ENCODE data around the gene RPL11.
"Not testable (repeated sequence)": the region's sequence is repeated elsewhere in the genome, so short reads cannot be mapped to it uniquely, and the experiment has no call there.

Gene RPL11

DNA sequence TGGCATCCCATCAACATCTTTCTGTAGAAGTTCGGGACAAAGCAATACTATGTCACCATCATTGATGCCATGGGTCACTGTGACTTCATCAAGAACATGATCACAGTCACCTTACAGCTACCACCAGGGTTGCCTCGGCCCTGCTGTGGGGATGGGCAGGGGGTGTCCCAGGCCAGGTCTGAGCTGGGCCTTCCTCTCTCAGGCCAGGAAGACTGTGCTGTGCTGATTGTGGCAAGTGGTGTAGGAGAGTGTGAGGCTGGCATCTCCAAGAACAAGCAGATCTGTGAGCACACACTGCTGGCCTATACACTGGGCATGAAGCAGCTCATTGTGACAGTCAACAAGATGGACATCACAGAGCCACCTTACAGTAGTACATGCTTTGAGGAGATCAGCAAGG, 20.9 kb upstream of the RPL11 start:
- Histone ChIP-seq H2BK5ac (ENCODE audit: low read length) (no peak overlapping the region), H4K5ac (ENCODE audit: low read length) (no peak overlapping the region), H3K9ac (ENCODE audit: low read length) (no peak overlapping the region), H3K18ac (ENCODE audit: low read length) (no peak overlapping the region), H4K8ac (ENCODE audit: low read depth, low read length) (no peak overlapping the region), H3K56ac (ENCODE audit: low read length) (no peak overlapping the region), H2BK15ac (replicated peaks; ENCODE audit: low read depth) (no peak overlapping the region), H3K4ac (ENCODE audit: low read depth, low read length) (no peak overlapping the region), H3K4me1 (ENCODE audit: control insufficient read depth, low read depth, low read length) (no peaks in the 10 kb centered on the region), H2AK5ac (ENCODE audit: low read length) (no peak overlapping the region), H3K4me3 (ENCODE audit: low read length) (no peak overlapping the region), H3K27me3 (ENCODE audit: insufficient read depth, low read length, poor library complexity) (no peaks in the 10 kb centered on the region), H3K4me2 (ENCODE audit: low read length) (no peak overlapping the region), H3K79me1 (ENCODE audit: low read length) (no peaks in the 10 kb centered on the region), H3K36me3 (ENCODE audit: control insufficient read depth, insufficient read depth, low read length) (no peaks in the 10 kb centered on the region), H3K79me2 (ENCODE audit: control insufficient read depth, insufficient read depth, low read length) (no peaks in the 10 kb centered on the region), H2BK120ac (ENCODE audit: low read depth, low read length) (no peak overlapping the region), H3K23ac (ENCODE audit: low read length) (no peak overlapping the region), H3K27ac (ENCODE audit: low read depth, low read length) (no peak overlapping the region)
- no peak for DNase-seq
- WGBS (ENCODE audit: extremely low coverage, insufficient coverage, low lambda C conversion rate): no CpG with 5 or more reads among the region's 2 CpGs

DNA sequence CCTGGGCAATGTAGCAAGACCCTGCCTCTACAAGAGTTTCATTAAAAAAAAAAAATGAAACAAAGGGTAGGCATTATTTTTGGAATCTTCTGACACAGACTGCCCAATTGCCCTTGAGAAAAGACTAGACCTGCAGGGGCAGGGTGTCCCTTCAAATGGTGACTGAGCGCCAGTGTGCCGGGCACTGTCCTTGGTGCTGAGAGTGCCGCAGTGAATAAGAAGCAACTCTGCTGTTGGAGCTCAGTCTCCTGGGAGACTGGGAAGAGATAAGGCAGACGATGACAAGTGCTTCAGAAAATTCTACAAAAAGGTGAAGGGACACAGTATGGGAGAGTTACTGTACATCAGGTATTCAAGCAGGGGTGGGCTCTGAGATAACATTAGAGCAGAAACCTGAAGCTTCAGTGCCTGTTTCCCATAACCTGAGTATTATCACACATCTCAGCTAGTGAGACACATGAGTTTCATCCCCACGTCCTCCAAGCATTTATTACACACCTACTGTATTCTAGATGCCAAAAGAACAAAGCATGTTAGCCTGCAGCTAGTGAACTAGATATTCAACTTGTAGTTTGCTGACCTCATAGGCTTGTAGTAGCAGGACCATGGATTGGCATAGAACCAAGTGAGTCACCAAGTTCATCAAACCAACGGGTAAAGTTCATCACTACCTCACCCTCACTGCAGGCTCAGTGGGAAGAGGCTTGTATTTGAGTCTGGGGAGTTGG, 18.4 kb upstream of the RPL11 start:
- Histone ChIP-seq H2BK120ac (ENCODE audit: low read depth, low read length) (no peak overlapping the region), H4K8ac (ENCODE audit: low read depth, low read length) (no peak overlapping the region), H3K79me2 (ENCODE audit: control insufficient read depth, insufficient read depth, low read length) (no peaks in the 10 kb centered on the region), H3K9ac (ENCODE audit: low read length) (no peak overlapping the region), H2BK15ac (replicated peaks; ENCODE audit: low read depth) (no peak overlapping the region), H3K23ac (ENCODE audit: low read length) (no peak overlapping the region), H3K18ac (ENCODE audit: low read length) (no peak overlapping the region), H3K27ac (ENCODE audit: low read depth, low read length) (no peak overlapping the region), H3K79me1 (ENCODE audit: low read length) (no peaks in the 10 kb centered on the region), H3K56ac (ENCODE audit: low read length) (no peak overlapping the region), H2BK5ac (ENCODE audit: low read length) (no peak overlapping the region), H3K27me3 (ENCODE audit: insufficient read depth, low read length, poor library complexity) (no peaks in the 10 kb centered on the region), H4K5ac (ENCODE audit: low read length) (no peak overlapping the region), H3K4me3 (ENCODE audit: low read length) (no peak overlapping the region), H3K4me1 (ENCODE audit: control insufficient read depth, low read depth, low read length) (no peaks in the 10 kb centered on the region), H3K4ac (ENCODE audit: low read depth, low read length) (no peak overlapping the region), H2AK5ac (ENCODE audit: low read length) (no peak overlapping the region), H3K4me2 (ENCODE audit: low read length) (no peak overlapping the region), H3K36me3 (ENCODE audit: control insufficient read depth, insufficient read depth, low read length) (no peaks in the 10 kb centered on the region)
- peak; percentile 84 for DNase-seq
- WGBS (ENCODE audit: extremely low coverage, insufficient coverage, low lambda C conversion rate): no CpG with 5 or more reads among the region's 6 CpGs

DNA sequence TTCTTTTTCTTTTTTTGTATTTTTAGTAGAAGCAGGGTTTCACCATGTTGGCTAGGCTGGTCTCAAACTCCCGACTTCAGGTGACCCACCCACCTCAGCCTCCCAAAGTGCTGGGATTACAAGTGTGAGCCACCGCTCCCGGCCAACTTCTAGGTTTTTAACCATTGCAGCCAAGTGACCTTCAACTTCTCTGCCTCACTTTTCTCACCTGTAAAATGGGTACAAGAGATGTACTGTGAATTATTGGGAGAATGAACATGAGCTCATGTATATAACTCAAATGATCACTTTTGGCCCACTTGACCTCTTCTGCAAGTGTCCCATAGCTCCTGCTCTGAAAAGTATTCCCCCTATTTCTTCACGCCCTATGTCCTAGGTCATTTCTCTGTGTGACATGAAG, 11.8 kb upstream of the RPL11 start:
- no peak for DNase-seq
- H3K18ac ChIP-seq (ENCODE audit: low read length): no peak overlapping the region
- no CpG with 5 or more reads among the region's 4 CpGs for WGBS (ENCODE audit: extremely low coverage, insufficient coverage, low lambda C conversion rate)

DNA sequence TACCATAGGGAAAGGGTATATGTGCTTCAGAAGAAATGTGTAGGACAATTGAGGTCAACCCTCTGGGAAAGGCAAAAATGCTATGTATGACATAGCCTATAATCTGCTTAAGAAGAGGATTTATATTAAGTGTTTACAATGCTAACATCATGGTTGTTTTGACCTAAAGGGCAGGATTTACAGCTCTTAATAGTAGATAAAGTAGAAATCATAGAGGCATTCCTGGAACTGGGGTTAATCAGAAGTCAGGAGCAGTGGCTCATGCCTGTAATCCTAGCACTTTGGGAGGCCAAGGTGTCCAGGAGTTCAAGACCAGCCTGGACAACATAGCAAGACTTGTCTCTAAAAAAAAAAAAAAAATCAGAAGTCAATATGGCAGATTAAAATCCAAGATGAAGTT, 8.7 kb upstream of the RPL11 start:
- H3K4me1 ChIP-seq (ENCODE audit: control insufficient read depth, low read depth, low read length): no peaks in the 10 kb centered on the region
- no peaks in the 10 kb centered on the region for H3K79me2 ChIP-seq (ENCODE audit: control insufficient read depth, insufficient read depth, low read length)
- H3K9ac ChIP-seq (ENCODE audit: low read length): no peak overlapping the region
- H3K56ac ChIP-seq (ENCODE audit: low read length): no peak overlapping the region
- no peak overlapping the region for H2BK120ac ChIP-seq (ENCODE audit: low read depth, low read length)
- DNase-seq: no peak
- H3K4me2 ChIP-seq (ENCODE audit: low read length): no peak overlapping the region
- no peak overlapping the region for H3K23ac ChIP-seq (ENCODE audit: low read length)
- no peak overlapping the region for H3K4me3 ChIP-seq (ENCODE audit: low read length)
- H3K79me1 ChIP-seq (ENCODE audit: low read length): no peaks in the 10 kb centered on the region
- H2BK15ac ChIP-seq (replicated peaks; ENCODE audit: low read depth): no peak overlapping the region
- no peak overlapping the region for H3K4ac ChIP-seq (ENCODE audit: low read depth, low read length)
- no peak overlapping the region for H2BK5ac ChIP-seq (ENCODE audit: low read length)
- no peak overlapping the region for H4K5ac ChIP-seq (ENCODE audit: low read length)
- H3K18ac ChIP-seq (ENCODE audit: low read length): no peak overlapping the region
- no peaks in the 10 kb centered on the region for H3K36me3 ChIP-seq (ENCODE audit: control insufficient read depth, insufficient read depth, low read length)
- H2AK5ac ChIP-seq (ENCODE audit: low read length): no peak overlapping the region
- no peak overlapping the region for H4K8ac ChIP-seq (ENCODE audit: low read depth, low read length)
- H3K27ac ChIP-seq (ENCODE audit: low read depth, low read length): no peak overlapping the region
- no peaks in the 10 kb centered on the region for H3K27me3 ChIP-seq (ENCODE audit: insufficient read depth, low read length, poor library complexity)

More for the DNA sequence above, 11.8 kb upstream of the RPL11 start:
- Histone ChIP-seq H3K4me3 (ENCODE audit: low read length) (no peak overlapping the region), H3K27me3 (ENCODE audit: insufficient read depth, low read length, poor library complexity) (no peaks in the 10 kb centered on the region), H2AK5ac (ENCODE audit: low read length) (no peak overlapping the region), H3K23ac (ENCODE audit: low read length) (no peak overlapping the region), H2BK15ac (replicated peaks; ENCODE audit: low read depth) (no peak overlapping the region), H3K79me1 (ENCODE audit: low read length) (no peaks in the 10 kb centered on the region), H3K4ac (ENCODE audit: low read depth, low read length) (no peak overlapping the region), H3K9ac (ENCODE audit: low read length) (no peak overlapping the region), H2BK5ac (ENCODE audit: low read length) (no peak overlapping the region), H3K36me3 (ENCODE audit: control insufficient read depth, insufficient read depth, low read length) (no peaks in the 10 kb centered on the region), H3K27ac (ENCODE audit: low read depth, low read length) (no peak overlapping the region), H2BK120ac (ENCODE audit: low read depth, low read length) (no peak overlapping the region), H3K79me2 (ENCODE audit: control insufficient read depth, insufficient read depth, low read length) (no peaks in the 10 kb centered on the region), H3K56ac (ENCODE audit: low read length) (no peak overlapping the region), H4K5ac (ENCODE audit: low read length) (no peak overlapping the region), H3K4me1 (ENCODE audit: control insufficient read depth, low read depth, low read length) (no peaks in the 10 kb centered on the region), H3K4me2 (ENCODE audit: low read length) (no peak overlapping the region), H4K8ac (ENCODE audit: low read depth, low read length) (no peak overlapping the region)

DNA sequence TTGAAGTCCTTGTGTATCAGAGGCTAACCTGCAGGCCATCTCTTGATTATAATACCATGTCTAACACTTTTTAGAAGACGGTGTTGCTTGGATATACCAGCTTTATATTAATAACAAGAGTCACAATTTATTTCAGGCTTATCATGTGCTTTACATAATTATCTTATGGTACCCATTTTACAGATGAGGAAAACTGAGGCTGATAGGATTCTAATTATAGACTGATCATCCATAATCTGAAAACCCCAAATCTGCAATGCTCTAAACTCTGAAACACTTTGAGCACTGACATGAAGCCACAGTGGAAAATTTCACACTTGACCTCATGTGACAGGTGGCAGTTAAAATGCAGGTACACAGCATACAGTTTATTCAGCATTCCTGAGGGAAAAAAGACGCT, 7.2 kb upstream of the RPL11 start:
- H3K9ac ChIP-seq (ENCODE audit: low read length): no peak overlapping the region
- no peak overlapping the region for H3K4ac ChIP-seq (ENCODE audit: low read depth, low read length)
- WGBS (ENCODE audit: extremely low coverage, insufficient coverage, low lambda C conversion rate): no CpG with 5 or more reads among the region's 2 CpGs
- H3K27ac ChIP-seq (ENCODE audit: low read depth, low read length): no peak overlapping the region
- no peaks in the 10 kb centered on the region for H3K79me1 ChIP-seq (ENCODE audit: low read length)
- H3K4me1 ChIP-seq (ENCODE audit: control insufficient read depth, low read depth, low read length): no peaks in the 10 kb centered on the region
- no peak overlapping the region for H2AK5ac ChIP-seq (ENCODE audit: low read length)
- no peaks in the 10 kb centered on the region for H3K27me3 ChIP-seq (ENCODE audit: insufficient read depth, low read length, poor library complexity)
- no peak overlapping the region for H2BK5ac ChIP-seq (ENCODE audit: low read length)
- H4K5ac ChIP-seq (ENCODE audit: low read length): no peak overlapping the region
- no peak overlapping the region for H3K56ac ChIP-seq (ENCODE audit: low read length)
- H3K4me2 ChIP-seq (ENCODE audit: low read length): no peak overlapping the region
- H2BK15ac ChIP-seq (replicated peaks; ENCODE audit: low read depth): no peak overlapping the region
- no peak overlapping the region for H2BK120ac ChIP-seq (ENCODE audit: low read depth, low read length)
- H3K18ac ChIP-seq (ENCODE audit: low read length): no peak overlapping the region
- no peak for DNase-seq
- no peak overlapping the region for H3K23ac ChIP-seq (ENCODE audit: low read length)
- no peak overlapping the region for H4K8ac ChIP-seq (ENCODE audit: low read depth, low read length)
- H3K79me2 ChIP-seq (ENCODE audit: control insufficient read depth, insufficient read depth, low read length): no peaks in the 10 kb centered on the region
- H3K36me3 ChIP-seq (ENCODE audit: control insufficient read depth, insufficient read depth, low read length): no peaks in the 10 kb centered on the region
- no peak overlapping the region for H3K4me3 ChIP-seq (ENCODE audit: low read length)

DNA sequence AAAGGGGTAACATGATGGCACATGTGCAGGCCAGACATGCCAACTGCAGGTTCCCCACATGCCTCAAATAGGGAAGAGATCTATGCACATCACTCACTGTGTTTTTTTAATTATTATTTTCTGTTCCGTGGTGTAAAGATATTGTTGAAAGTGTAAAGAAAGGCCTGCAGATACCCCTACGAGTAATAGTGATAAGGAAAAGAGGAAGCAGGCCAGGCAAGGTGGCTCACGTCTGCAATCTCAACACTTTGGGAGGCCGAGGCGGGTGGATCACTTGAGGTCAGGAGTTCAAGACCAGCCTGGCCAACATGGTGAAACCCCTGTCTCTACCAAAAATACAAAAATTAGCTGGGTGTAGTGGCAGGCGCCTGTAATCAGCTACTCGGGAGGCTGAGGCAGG, 6.4 kb upstream of the RPL11 start:
- H3K79me2 ChIP-seq (ENCODE audit: control insufficient read depth, insufficient read depth, low read length); H3K4me2 ChIP-seq (ENCODE audit: low read length); H3K36me3 ChIP-seq (ENCODE audit: control insufficient read depth, insufficient read depth, low read length); H4K8ac ChIP-seq (ENCODE audit: low read depth, low read length); H2AK5ac ChIP-seq (ENCODE audit: low read length); H3K4me1 ChIP-seq (ENCODE audit: control insufficient read depth, low read depth, low read length); H3K18ac ChIP-seq (ENCODE audit: low read length); H2BK15ac ChIP-seq (replicated peaks; ENCODE audit: low read depth); H3K23ac ChIP-seq (ENCODE audit: low read length); H3K27me3 ChIP-seq (ENCODE audit: insufficient read depth, low read length, poor library complexity); H2BK120ac ChIP-seq (ENCODE audit: low read depth, low read length); H3K27ac ChIP-seq (ENCODE audit: low read depth, low read length); H2BK5ac ChIP-seq (ENCODE audit: low read length); DNase-seq; H3K9ac ChIP-seq (ENCODE audit: low read length); H3K4ac ChIP-seq (ENCODE audit: low read depth, low read length); H3K56ac ChIP-seq (ENCODE audit: low read length); H3K4me3 ChIP-seq (ENCODE audit: low read length); H3K79me1 ChIP-seq (ENCODE audit: low read length); H4K5ac ChIP-seq (ENCODE audit: low read length): not testable (repeated sequence)
- WGBS (ENCODE audit: extremely low coverage, insufficient coverage, low lambda C conversion rate): no CpG with 5 or more reads among the region's 7 CpGs
